NOMO-1 treated with DMSO at 0.1 percent for 48 hours (cell line): ENCODE data around the gene PRR20A.
"Not testable (repeated sequence)": the region's sequence is repeated elsewhere in the genome, so short reads cannot be mapped to it uniquely, and the experiment has no call there.

Experiments used
- DNase-seq: peaks from one replicate; lab custom pipeline; 2025; ENCODE audit not compliant: unreplicated experiment; lab: John Stamatoyannopoulos, UW

The PRR20A gene

GRCh38 chr13:57140235-57140968 is at the start of gene PRR20A:
TSS of gene PRR20A (plus strand) at chr13:57140918. CDS start at chr13:57141305, 387 bp downstream.
- not testable (repeated sequence) for DNase-seq

- DNase-seq, result no peak
These were observed 25.8 kb upstream of the PRR20A start for GRCh38 chr13:57114945-57115344.

GRCh38 chr13:57123681-57124080 is 17.0 kb upstream of the PRR20A start:
- DNase-seq, result no peak

- DNase-seq, result no peak
These were observed 11.8 kb upstream of the PRR20A start for GRCh38 chr13:57128909-57129308.

- DNase-seq, result no peak
These were observed 4.6 kb upstream of the PRR20A start for GRCh38 chr13:57136093-57136492.

GRCh38 chr13:57137585-57137984 is 3.1 kb upstream of the PRR20A start:
- DNase-seq, result no peak

GRCh38 chr13:57138988-57139387 is 1.7 kb upstream of the PRR20A start:
- no peak for DNase-seq

GRCh38 chr13:57139781-57140180 is 937 bp upstream of the PRR20A start:
- not testable (repeated sequence) for DNase-seq

GRCh38 chr13:57147188-57147587 is 6.5 kb downstream of the PRR20A start, which contains the start of gene PRR20B:
TSS of gene PRR20B (plus strand) at chr13:57147488. CDS start at chr13:57147875, 387 bp downstream.
- not testable (repeated sequence) for DNase-seq

GRCh38 chr13:57148106-57148505 is 7.4 kb downstream of the PRR20A start:
- not testable (repeated sequence) for DNase-seq

GRCh38 chr13:57153761-57154160 is 13.0 kb downstream of the PRR20A start, which contains the start of gene PRR20C:
TSS of gene PRR20C (plus strand) at chr13:57154061. CDS start at chr13:57154448, 387 bp downstream.
- DNase-seq, result not testable (repeated sequence)

GRCh38 chr13:57160332-57160731 is 19.6 kb downstream of the PRR20A start, which contains the start of gene PRR20D:
TSS of gene PRR20D (plus strand) at chr13:57160632. CDS start at chr13:57161019, 387 bp downstream.
- DNase-seq, result not testable (repeated sequence)

- DNase-seq, result not testable (repeated sequence)
These were observed 26.2 kb downstream of the PRR20A start, which contains the start of gene PRR20E for GRCh38 chr13:57166897-57167296. TSS of gene PRR20E (plus strand) at chr13:57167197. CDS start at chr13:57167584, 387 bp downstream.

GRCh38 chr13:57191667-57192066 is 50.9 kb downstream of the PRR20A start:
- DNase-seq, result no peak
